HS-5 (cell line): ENCODE results near the gene TMEM107.
"Not testable (repeated sequence)": the region's sequence is repeated elsewhere in the genome, so short reads cannot be mapped to it uniquely, and the experiment has no call there.

Source experiments
- DNase-seq: peaks from one replicate; pipeline ENCODE4 v3.0.0-alpha.2; 2012; ENCODE audit warnings: low read depth

TMEM107 gene

DNA sequence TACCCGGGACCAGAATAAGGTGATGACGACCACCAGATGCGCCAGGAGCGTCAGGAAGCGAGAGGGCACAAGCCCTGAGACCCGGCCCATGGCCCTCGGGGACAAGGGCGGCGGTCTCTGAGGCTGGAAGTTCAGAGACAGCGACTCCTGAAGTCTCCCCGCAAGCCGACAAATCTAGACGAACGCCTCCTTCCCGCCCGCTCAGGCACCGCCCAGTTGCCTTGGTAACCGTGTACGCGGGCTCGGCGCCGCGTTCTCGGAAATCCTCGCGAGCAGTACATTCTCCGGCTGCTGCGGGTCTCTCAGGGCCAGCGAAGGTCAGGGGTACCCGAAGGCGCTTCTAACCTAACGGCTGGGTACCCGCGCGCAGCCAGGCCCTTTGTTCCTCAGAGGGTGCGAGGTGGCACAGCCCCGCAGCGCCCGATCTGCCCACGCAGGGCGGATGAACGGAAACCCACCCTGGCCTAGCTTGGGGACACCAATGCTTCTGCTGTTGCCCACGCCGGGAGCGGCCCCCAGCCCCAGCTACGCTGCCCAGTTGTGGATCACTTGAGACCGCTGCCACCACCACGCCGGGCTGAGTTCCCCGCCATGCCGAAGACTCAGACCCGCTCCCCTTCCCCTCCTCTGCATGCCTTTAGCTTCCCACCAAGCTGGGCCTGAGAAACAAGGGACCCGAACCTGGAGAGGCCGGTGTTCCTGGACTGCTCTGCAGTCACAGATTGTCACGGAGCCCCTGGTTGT lies at the start of gene TMEM107:
TMEM107 (minus strand) TSS at position 184 of the 744 bp plus-strand sequence; CDS start at position 90, 94 bp downstream.
- no peak for DNase-seq

- DNase-seq: no peak
Observed at GRCh38 chr17:8224891-8225812, 49.0 kb upstream of the TMEM107 start.

GRCh38 chr17:8223356-8224126 lies 47.4 kb upstream of the TMEM107 start:
- no peak for DNase-seq

GRCh38 chr17:8222630-8223355 lies 46.6 kb upstream of the TMEM107 start:
- peak; percentile 93 for DNase-seq

DNA sequence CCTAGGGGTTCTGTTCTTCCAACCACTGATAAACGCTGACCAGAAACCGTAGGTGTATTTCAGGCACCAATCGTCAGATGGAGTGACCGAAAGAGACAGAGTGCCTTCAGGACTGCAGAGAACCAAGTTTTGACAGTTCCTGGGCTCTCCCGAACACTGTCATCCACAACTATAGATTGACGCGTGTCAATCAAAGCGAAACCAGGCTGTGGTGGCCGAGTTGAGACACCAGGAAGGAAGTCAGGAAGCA lies 46.1 kb upstream of the TMEM107 start:
- DNase-seq: no peak

GRCh38 chr17:8221663-8222379 lies 45.6 kb upstream of the TMEM107 start:
- peak; percentile 95 for DNase-seq

DNA sequence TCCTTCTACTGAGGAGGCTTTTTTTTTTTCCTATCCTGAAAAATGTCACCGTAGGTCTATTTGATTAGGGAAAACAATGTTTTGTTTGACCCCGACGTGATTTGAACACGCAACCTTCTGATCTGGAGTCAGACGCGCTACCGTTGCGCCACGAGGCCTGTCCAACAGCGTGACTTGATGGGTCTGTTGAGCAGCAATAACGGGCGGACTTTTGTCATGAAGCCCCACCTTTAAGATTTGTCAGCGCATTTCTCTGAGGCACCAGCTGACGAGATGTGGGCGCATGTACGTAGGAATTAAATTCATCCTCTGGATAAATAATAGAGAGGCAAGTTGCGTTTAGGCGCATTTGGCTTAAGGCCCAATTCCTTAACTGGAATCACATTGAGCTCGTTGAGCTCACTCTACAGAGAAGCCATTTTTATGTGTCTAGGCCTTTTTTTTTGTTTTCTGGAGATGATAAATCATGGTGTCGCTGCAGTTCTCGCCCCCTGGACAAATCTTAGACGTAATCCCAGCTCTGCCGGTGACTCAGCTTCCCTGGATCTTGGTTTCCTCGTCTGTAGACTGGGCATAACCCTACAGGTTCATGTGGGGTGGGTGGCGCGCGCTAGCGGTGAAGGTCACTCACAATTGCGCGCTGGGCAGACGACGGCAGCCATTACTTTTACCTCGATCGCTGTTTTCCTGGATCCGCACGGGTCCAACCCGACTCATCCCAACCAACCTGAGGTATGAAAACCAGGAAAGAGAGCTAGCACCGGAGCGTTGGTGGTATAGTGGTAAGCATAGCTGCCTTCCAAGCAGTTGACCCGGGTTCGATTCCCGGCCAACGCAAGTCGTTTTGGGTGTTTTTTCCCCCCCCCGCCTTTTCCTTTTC lies 44.8 kb upstream of the TMEM107 start:
- peak; percentile 92 for DNase-seq

DNA sequence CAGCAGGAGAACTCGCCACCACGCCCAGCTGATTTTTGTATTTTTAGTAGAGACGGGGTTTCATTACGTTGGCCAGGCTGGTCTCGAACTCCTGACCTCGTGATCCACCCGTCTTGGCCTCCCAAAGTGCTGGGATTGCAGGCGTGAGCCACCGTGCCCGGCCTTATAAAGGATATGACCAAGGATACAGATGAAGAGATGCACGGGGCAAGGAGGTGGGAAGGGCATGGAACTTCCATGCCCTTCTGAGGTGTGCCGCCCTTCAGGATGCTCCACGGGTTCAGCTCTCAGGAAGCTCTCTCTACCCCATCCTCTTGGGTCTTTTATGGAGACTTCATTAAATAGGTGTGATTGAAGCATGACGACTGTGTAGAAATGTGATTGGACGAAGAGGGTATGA lies 37.8 kb upstream of the TMEM107 start:
- not testable (repeated sequence) for DNase-seq

DNA sequence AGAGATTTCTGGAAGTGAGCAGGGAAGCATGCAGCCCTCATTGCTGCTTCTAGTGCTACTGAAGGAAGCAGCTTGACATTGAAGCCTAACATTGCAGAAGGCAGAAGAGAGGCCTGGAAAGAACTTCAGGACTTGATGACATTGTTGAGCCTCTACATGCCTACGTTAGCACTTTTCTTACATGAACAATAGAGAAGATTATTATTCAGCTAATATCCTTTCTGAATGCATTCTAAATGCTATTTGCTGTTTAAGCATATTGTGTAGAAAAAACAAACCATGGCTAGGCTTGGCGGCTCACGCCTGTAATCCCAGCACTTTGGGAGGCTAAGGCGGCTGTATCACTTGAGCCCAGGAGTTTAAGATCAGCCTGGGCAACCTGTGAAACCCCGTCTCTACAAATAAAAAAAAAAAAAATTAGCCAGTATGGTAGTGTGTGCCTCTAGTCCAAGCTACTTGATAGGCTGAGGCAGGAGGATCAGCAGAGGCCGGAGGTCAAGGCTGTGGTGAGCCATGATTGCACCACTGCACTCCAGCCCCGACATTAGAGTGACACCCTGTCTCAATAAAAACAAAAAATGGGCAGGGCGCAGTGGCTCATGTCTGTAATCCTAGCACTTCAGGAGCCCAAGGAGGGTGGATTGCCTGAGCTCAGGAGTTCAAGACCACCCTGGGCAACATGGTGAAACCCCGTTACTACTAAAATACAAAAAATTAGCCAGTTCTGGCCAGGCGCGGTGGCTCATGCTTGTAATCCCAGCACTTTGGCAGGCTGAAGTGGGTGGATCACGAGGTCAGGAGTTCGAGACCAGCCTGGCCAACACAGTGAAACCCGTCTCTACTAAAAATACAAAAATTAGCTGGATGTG lies 36.4 kb upstream of the TMEM107 start:
- DNase-seq: no peak

DNA sequence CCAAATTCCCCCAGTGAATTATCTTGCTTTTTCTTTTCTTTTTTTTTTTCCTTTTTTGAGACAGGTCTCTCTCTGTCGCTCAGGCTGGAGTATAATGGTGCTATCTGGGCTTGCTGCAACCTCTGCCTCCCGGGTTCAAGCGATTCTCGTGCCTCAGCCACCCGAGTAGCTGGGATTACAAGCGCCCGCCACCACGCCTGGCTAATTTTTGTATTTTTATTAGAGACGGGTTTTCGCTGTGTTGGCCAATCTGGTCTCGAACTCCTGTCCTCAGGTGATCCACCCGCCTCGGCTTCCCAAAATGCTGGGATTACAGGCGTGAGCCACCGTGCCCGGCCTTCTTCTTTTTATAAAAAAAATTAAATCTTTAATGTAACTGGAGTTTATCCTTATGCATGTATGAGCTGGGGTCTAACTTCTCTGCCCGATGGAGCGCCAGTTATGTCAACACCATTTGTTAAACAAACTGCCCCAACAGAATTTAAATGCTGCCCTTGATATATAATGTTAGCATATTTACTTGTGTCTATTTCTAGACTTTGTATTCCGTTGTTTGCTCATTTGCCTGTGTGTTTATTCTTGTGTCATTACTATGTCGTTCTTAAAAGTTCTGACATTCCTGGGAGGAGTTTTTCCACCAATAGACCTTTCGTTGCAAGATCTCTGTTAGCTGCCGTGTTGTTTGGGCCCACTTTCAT lies 34.7 kb upstream of the TMEM107 start:
- DNase-seq: no peak

DNA sequence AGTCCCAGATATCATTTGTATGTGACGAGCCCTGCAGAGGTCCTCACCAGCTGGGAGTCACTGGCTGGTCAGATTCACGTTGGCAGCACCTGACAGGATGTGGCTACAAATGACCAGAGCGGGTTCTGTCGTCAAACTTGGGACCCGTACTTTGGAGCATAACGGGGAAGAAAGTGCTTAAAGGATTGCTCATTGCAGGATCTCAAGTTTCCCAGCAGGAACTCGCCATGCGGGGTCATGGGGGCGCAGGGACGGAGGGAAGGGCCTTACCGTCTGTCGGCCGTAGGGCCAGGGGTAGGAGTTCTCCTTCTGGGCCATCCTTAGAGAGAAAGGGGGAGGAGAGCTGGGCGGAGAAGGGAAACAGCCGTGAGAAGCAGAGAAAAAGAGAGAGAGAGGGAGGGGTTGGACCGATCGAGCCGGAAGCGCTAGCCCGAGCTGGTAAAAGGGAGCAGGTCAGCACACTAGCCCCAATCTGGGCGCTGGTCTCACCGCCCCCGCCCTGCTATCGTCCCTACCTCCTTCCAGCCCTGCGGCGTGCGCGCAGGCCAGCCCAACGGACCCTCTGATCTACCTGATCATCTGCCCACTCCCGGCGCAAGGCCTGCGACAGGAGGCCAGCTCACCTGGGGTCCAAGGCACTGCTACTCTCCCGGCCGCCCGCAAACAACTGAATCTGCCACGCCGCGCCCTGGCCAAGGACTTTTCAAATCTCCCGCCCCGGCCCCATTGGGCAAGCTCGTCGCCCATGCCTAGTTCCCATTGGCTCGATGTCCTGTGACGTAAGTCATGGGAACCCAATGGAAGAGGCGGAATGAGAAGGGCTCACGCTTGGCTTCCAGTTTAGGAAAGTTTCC lies 34.0 kb upstream of the TMEM107 start, which contains the start of gene AURKB:
AURKB (minus strand) TSS at position 669 of the 854 bp plus-strand sequence; CDS start at position 318, 351 bp downstream.
- DNase-seq: peak; percentile 83

- no peak for DNase-seq
Observed at GRCh38 chr17:8206536-8206935, 30.4 kb upstream of the TMEM107 start.

DNA sequence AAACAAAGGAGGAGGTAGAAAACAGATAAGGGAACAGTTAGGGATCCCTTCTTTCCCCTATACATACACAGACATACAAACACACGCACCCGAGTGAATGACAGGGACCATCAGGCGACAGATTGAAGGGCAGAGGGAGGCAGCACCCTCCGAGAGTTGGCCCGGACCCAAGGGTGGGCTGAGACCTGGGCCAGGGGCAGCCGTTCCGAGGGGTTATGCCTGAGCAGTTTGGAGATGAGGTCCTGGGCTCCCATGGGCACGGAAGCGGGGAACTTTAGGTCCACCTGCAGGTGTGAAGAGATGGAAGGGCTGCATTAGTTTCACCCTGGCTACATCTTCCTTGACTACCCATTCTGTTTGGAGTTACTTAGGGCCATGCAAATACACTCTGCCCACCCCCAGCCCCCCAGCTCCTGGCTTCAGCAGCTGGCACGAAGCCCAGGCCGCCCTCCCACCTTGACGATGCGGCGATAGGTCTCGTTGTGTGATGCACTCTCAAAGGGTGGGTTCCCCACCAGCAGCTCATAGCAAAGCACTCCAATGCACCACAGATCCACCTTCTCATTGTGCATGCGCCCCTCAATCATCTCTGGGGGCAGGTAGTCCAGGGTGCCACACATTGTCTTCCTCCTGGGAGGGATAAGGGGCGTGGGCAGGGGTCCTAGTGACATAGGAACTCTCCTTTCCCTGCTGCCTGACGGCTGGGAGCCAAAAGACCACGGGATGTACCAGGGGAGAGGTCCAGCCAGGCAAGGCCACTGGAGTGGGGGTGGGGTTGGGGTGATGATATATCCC lies 28.8 kb upstream of the TMEM107 start:
- no peak for DNase-seq

DNA sequence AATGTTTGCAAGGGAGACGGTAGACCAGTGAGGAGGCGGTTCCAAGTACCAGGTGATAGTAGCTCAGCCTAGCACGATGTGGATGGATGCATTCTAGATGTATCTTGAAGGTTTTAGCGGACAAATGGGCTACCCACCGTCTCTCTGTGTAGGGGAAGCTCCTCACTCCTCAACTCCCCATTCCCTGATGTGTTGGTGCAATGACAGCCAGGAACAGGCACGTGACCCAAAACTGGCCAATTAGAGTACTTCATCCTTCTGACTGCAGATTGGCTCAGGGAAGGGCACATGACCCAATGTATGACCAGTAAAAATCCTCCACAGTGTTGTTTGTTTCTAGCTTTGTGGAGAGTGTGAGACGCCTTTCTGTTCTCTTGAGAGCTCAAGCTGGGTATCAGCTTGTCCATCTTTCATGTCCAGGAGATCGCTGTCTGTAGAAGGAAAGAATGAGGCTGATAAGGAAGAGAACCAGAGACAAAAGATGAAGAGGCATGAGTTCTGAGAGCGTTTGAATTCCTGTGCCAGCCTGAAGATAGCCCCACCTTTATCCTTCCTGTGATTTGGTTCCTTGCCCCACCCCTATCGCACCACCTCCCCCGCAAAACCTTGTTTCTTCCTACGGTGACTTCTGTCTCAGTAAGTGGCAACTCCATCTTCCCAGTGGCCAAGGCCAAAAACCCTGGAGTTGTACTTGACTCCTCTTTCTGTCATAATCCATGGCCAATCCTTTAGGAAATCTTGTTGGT lies 16.1 kb upstream of the TMEM107 start:
- peak; percentile 56 for DNase-seq

DNA sequence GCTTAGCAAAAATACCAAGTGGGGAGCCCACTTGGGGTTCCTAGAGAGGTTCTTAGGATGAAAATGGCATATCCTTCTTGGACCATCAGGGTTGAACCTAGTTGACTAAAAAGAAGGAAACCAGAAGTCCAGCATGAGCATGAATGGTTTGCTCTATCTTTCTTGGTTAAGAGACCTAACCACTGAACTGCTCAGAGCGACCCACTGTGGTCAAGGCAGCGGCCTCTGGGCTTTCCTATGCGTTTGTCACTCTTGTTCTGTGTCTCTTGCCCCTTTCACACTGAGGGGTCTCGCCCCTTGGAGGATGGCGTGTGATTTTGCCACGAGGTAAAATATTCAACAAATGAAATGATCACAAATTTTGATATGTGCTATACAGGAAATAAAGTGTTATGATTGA lies 14.3 kb upstream of the TMEM107 start:
- no peak for DNase-seq
